NCI-H2171 (cell line): ENCODE data around the gene OR10A4.
"Not testable (repeated sequence)": the region's sequence is repeated elsewhere in the genome, so short reads cannot be mapped to it uniquely, and the experiment has no call there.

Experiments
- DNase-seq: peaks from one replicate; lab custom pipeline; 2025; lab: John Stamatoyannopoulos, UW

Gene OR10A4

DNA sequence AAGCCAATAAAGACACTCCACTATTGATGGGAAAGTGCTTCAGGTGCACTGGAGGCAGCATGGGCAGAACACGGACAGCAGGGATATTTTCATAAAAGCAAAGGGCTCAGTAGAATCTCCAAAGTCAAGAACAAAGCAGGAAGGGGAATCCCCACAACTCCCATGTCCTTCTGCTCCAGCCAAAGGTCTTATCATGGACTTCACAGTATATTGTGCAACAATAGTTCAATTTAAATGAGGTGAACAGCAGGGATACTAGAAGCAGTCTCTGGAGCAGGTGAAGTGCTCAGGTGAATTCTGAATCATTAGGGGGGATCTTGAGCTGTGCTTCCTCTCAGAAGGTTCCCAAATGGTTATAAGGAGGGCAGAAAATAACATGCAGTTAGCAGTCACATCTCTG lies 22.5 kb downstream of the OR10A4 start:
- DNase-seq: no peak

DNA sequence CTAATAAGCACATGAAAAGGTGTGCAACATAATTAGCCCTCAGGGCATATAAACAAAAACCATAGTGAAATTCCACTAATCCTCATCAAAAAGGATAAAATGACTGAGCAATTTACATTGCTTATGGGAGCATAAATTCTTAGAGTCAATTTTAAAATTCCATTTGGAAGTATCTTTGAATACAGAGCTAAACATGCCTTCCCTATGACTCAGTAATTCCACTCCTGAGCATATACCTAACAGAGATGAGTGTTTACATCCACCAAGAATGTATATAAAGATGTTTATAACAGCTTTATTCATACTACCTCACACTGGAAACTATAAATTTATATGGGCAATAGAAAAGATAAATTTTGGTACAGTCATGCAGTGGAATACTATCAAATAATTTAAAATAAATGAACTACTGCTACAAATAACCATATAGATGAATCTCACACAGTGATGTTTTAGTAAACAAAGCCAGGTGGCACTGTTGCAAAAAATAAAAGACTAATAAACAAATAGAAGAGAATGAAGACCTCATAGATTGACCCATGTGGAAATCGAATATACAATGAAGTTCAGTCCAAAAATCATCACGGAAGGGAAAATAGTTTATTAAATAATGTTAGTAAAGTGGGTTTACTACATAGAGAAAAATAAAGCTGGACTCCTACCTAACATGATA lies 24.0 kb downstream of the OR10A4 start:
- DNase-seq: no peak

DNA sequence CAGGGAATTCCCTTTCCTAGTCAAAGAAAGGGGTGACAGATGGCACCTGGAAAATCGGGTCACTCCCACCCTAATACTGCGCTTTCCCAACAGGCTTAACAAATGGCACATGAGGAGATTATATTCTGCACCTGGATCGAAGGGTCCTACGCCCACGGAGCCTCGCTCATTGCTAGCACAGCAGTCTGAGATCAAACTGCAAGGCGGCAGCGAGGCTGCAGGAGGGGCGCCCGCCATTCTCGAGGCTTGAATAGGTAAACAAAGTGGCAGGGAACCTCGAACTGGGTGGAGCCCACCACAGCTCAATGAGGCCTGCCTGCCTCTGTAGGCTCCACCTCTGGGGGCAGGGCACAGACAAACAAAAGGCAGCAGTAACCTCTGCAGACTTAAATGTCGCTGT lies 28.4 kb downstream of the OR10A4 start:
- DNase-seq: not testable (repeated sequence)

DNA sequence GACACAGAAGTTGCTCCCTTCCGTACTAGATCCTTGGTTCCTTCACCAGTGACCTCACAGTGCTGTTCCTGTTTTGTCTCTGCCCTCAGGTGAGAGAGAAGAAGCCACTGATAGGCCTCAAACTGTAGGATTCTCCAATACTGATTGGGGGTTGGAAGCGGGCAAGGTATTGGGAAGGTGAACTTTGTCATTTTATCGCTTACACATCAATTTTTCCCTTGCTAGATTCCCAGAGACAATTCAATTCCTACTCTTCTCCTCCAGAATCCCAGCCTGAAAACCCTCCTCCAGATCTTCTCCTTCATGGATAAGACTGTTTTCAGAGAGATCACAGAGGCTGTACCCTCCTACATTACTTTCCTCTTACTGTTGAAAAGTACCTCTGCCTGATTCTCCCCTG lies 35.0 kb downstream of the OR10A4 start:
- DNase-seq: no peak

DNA sequence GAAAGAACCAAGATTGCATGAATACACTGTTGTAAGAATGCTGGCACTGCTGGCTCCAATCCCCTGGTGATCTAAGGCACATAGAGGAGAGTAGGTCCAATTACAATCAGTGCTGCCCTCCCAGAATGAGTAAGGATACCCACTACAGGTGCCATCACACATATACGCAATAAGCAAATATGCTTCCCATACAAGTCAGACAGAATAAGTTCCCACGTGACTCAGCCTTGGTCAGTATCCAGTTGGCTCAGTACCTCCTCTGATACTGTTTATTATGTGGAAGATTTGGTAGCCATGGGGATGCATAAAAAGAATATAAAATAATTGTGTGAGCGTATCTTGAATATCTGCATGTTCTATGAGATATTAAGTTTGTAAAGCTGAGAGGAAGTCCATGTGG lies 35.5 kb downstream of the OR10A4 start:
- DNase-seq: no peak

DNA sequence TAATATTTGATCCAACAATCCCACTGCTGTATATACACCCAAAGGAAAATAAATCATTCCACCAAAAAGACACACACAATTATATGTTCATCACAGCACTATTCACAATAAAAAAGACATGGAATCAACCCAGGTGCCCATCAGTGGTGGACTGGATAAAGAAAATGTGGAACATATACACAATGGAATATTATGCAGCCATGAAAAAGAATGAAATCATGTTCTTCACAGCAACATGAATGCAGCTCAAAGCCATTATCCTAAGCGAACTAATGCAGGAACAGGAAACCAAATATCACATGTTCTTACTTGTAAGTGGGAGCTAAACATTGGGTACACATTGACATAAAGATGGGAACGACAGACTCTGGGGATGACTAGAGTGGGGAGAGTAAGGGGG lies 43.3 kb downstream of the OR10A4 start:
- no peak for DNase-seq

DNA sequence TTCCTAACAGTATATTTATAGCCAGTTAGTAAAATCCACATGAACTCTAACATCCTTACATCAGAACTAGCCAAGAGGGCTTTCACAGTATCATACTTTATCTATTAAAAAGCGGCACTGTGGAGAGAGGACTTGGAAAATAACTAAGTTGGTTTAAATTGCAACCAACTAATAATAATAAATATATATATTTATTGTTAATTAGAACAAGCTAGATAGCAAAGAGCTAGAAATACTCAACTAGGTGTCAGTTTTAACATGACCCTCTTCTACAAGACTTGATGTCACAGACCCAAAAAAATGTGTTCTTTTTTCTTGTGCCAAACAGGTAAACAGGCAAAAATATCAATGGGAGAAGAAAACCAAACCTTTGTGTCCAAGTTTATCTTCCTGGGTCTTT lies 44.3 kb downstream of the OR10A4 start, which contains the start of gene OR2D3:
OR2D3 (plus strand) TSS at position 301 of the 400 bp plus-strand sequence; CDS start at position 301, 0 bp downstream.
- DNase-seq: no peak

DNA sequence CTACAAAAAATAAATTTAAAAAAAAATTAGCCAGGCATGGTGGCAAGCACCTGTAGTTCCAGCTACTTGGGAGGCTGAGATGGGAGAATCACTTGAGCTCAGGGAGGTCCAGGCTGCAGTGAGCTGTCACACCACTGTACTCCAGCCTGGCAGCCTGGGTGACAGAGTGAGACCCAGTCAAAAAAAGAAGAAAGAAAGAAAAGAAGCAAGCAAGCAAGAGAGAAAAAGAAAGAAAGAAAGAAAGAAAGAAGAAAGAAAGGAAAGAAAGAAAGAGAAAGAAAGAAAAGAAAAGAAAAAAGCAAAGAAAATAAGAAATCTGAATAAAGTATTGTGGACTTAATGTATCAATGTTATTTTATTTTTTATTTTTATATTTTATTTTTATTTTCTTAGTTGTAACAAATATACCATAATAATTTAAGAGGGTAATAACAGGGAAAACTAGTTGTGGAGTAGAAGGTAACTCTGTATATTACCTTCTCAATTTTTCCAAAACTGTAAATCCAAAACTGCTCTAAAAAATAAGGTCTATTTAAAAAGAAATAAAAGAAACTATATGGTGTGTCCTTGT lies 48.7 kb downstream of the OR10A4 start:
- no peak for DNase-seq

DNA sequence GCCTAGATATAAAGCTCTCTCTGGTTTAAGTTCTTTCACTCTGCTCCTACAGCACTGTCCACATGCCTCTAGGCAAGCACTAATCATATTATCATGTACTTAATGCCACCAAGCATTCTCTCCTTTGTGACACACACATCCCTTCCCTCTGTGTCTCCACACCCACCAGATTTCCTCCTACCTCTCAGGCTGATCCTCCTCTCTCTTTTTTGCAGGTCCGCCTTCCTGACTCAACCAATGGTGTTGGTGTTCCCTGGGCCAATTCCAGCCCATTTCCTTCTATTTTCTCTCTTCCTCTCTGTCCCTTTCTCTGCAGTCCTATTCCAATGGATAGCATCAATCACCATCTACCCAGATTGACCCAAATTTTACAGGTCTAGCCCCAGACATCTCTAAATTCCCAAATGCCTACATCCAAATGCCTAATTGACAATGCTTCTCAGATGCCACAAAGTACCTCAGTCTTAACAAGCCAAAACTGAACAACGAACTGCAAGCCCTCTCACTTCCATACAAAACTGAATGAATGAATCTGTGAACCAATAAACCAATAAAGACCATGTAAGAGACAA lies 49.3 kb downstream of the OR10A4 start:
- no peak for DNase-seq

DNA sequence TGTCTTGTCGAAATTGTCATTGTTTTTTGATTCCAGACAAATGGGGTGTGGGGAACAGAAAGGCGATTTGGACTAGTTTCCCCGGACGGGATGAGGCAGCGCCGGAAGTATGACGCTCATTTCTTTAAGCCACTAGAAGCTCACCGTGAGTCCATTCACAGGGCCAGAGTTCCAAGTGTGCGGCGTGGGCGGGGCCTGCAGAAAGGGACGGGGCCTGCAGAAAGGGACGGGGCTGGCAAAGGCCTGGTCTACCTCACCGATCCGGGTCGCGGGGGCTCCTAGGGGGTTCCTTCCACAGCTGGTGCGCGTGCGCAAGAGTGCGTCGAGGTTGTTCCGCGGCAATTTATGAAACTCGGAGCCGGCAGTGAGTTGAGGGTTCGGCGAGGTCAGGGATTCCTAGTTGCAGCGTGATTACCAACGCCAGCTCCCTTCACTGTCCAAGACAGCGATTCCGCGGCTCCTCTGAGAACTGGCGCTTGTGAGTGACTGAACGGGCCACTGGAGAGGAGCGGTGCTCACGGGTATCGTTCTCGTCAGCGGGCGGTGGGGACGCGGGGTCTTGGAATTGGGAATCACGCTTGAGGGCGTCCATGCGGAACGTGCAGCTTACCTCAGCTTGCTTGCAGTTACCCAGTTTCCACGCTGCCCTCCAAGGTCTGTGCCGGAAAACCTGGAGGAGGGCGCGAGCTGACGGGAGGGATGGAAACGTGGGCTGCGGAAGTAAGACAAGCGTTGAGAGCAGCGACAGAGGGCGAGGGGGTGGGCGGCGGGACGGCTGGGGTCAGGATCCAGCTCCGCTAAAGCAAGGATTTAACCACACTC lies 50.0 kb downstream of the OR10A4 start, which contains the start of gene ZNF215:
ZNF215 (plus strand) TSS at position 219 of the 822 bp plus-strand sequence. CDS start 5,847 bp downstream, outside the sequence.
- no peak for DNase-seq

DNA sequence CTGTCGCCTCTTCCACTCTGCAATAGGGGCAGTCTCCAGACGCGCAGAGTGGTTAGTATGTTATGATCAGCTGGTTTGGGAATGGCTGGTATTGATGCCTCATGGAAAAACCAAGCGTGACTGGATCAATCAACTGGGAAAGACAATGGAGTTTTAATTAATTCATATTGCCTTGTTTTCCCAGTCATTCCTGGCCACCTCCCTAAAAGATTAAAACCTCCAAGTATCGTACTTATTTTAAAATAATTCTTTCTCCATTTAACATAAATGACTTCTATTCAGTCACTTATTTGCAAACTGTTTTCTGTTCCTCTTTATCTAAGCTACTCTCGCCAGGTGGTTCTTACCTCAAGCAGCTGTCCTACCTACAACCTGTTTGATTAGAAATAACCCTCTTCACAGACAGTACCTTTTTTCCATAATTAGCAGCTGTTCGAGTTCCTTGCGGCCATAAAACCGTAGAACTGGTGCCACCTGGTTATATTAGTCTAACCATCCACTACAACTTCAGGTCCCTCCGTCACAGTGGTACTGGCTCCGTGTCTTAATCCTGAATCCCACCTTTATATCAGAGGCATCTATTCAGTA lies 50.7 kb downstream of the OR10A4 start:
- DNase-seq: no peak
